Endothelial cell of umbilical vein (primary cell): ENCODE results near the gene OR4K14. TPM values are rescaled to one million over a fixed set of nuclear protein-coding genes. Genes with fewer than 3 reads are reported as not detected.

ENCODE experiments used
- polyA plus RNA-seq, 4 experiments: library from polyadenylated mRNA; depleted of rRNA in 3 of 4; stranded (reverse) in 3 of 4; unstranded in 1 of 4; fragments of >200 nt; gene quantifications; 2 replicates each; pipeline versions ENCODE4 v1.2.1 to v1.2.3, GENCODE V29; 2011 to 2012; ENCODE audit warnings: missing spikeins in 1 of 4
- total RNA-seq: library from RNA; stranded (reverse); gene quantifications from 2 replicates; pipeline ENCODE4 v1.2.3, GENCODE V29; 2021

OR4K14 gene
- total and polyA plus RNA-seq, 2 donors (not counting 3 experiments of a cell fraction or from before 2014, with no cell fraction given) = not detected

Other genes starting within 250 kb of the OR4K14 start
- gene OR4M1, start 245.8 kb downstream of the OR4K14 start, total RNA-seq = not detected in 2 replicates
- not detected in 2 replicates for gene OR4M1, start 245.8 kb downstream of the OR4K14 start, polyA plus RNA-seq
- gene OR4N2, start 215.5 kb downstream of the OR4K14 start, total RNA-seq = not detected in 2 replicates
- gene OR4N2, start 215.5 kb downstream of the OR4K14 start, polyA plus RNA-seq = not detected in 2 replicates
- gene OR4K2, start 144.2 kb downstream of the OR4K14 start, total RNA-seq = not detected in 2 replicates
- gene OR4K2, start 144.2 kb downstream of the OR4K14 start, polyA plus RNA-seq = not detected in 2 replicates
- not detected in 2 replicates for gene OR4K5, start 98.7 kb downstream of the OR4K14 start, total RNA-seq
- not detected in 2 replicates for gene OR4K5, start 98.7 kb downstream of the OR4K14 start, polyA plus RNA-seq
- gene OR4K1, start 88.4 kb downstream of the OR4K14 start, total RNA-seq = not detected in 2 replicates
- gene OR4K1, start 88.4 kb downstream of the OR4K14 start, polyA plus RNA-seq = not detected in 2 replicates
- gene OR4K15, start 43.7 kb downstream of the OR4K14 start, total RNA-seq = not detected in 2 replicates
- gene OR4K15, start 43.7 kb downstream of the OR4K14 start, polyA plus RNA-seq = not detected in 2 replicates
- gene OR4Q2, start 17.1 kb downstream of the OR4K14 start, total RNA-seq = not detected in 2 replicates
- gene OR4Q2, start 17.1 kb downstream of the OR4K14 start, polyA plus RNA-seq = not detected in 2 replicates
- gene OR4K13, start 16.7 kb upstream of the OR4K14 start, total RNA-seq = not detected in 2 replicates
- gene OR4K13, start 16.7 kb upstream of the OR4K14 start, polyA plus RNA-seq = not detected in 2 replicates
- gene OR4L1, start 40.7 kb upstream of the OR4K14 start, total RNA-seq = not detected in 2 replicates
- not detected in 2 replicates for gene OR4L1, start 40.7 kb upstream of the OR4K14 start, polyA plus RNA-seq
- gene OR4K17, start 91.4 kb upstream of the OR4K14 start, total RNA-seq = not detected in 2 replicates
- gene OR4K17, start 91.4 kb upstream of the OR4K14 start, polyA plus RNA-seq = not detected in 2 replicates
- gene OR4N5, start 119.5 kb upstream of the OR4K14 start, total RNA-seq = not detected in 2 replicates
- gene OR4N5, start 119.5 kb upstream of the OR4K14 start, polyA plus RNA-seq = not detected in 2 replicates
- gene OR11G2, start 171.6 kb upstream of the OR4K14 start, total RNA-seq = not detected in 2 replicates
- not detected in 2 replicates for gene OR11G2, start 171.6 kb upstream of the OR4K14 start, polyA plus RNA-seq
- not detected in 2 replicates for gene OR11H6, start 204.4 kb upstream of the OR4K14 start, total RNA-seq
- gene OR11H6, start 204.4 kb upstream of the OR4K14 start, polyA plus RNA-seq = not detected in 2 replicates
- not detected in 2 replicates for gene OR11H7, start 209.7 kb upstream of the OR4K14 start, total RNA-seq
- gene OR11H7, start 209.7 kb upstream of the OR4K14 start, polyA plus RNA-seq = not detected in 2 replicates
- not detected in 2 replicates for gene OR11H4, start 220.0 kb upstream of the OR4K14 start, total RNA-seq
- gene OR11H4, start 220.0 kb upstream of the OR4K14 start, polyA plus RNA-seq = not detected in 2 replicates